OCI-LY1 (cell line): ENCODE results near the gene SMARCA5.
A peak's percentile ranks its signal among the peaks of the same experiment; 100 is the strongest.

Experiments
- H2AFZ ChIP-seq: fragments of 200-600 bp; sonication (generic), shearing (Covaris generic); 2 replicates; pipeline ENCODE4 v1.6.0; 2014; ENCODE audit warnings: antibody characterized with exemption, mild to moderate bottlenecking, low read length
- H3F3A ChIP-seq: fragments of 200-600 bp; sonication (generic), shearing (Covaris generic); 2 replicates; pipeline ENCODE4 v1.6.0; 2014; ENCODE audit warnings: mild to moderate bottlenecking, antibody characterized with exemption, low read length, moderate library complexity; ENCODE audit not compliant: insufficient read depth
- H3K27ac ChIP-seq: fragments of 200-600 bp; sonication (generic); 2 replicates; pipeline ENCODE4 v1.5.1; 2014; ENCODE audit warnings: low read length, mixed run types, mild to moderate bottlenecking, low read depth; ENCODE audit not compliant: poor library complexity, severe bottlenecking
- H3K27me3 ChIP-seq: fragments of 200-600 bp; sonication (generic); 2 replicates; pipeline ENCODE4 v1.6.0; 2014; ENCODE audit warnings: antibody characterized with exemption, mild to moderate bottlenecking, low read length, moderate library complexity; ENCODE audit not compliant: insufficient read depth
- H3K36me3 ChIP-seq: fragments of 200-600 bp; sonication (generic); 2 replicates; pipeline ENCODE4 v1.6.1; 2014; ENCODE audit warnings: mild to moderate bottlenecking, antibody characterized with exemption, low read length, moderate library complexity, mixed read lengths; ENCODE audit not compliant: insufficient read depth
- H3K4me1 ChIP-seq: fragments of 200-600 bp; sonication (generic); 2 replicates; pipeline ENCODE4 v1.5.1; 2014; ENCODE audit warnings: mild to moderate bottlenecking, low read length, moderate library complexity; ENCODE audit not compliant: insufficient read depth, severe bottlenecking
- H3K4me2 ChIP-seq: fragments of 200-600 bp; sonication (generic), shearing (Covaris generic); 2 replicates; pipeline ENCODE4 v1.6.1; 2014; ENCODE audit warnings: low read length
- H3K4me3 ChIP-seq: fragments of 200-600 bp; sonication (generic); 2 replicates; pipeline ENCODE4 v1.5.1; 2014; ENCODE audit warnings: low read length, low read depth, mild to moderate bottlenecking, mixed read lengths; ENCODE audit not compliant: poor library complexity, severe bottlenecking
- H3K79me2 ChIP-seq: fragments of 200-600 bp; shearing (Covaris generic); 2 replicates; pipeline ENCODE4 v1.6.1; 2016; ENCODE audit warnings: mixed run types, low read length, mixed read lengths; ENCODE audit not compliant: insufficient read depth
- H3K9ac ChIP-seq: fragments of 200-600 bp; sonication (generic), shearing (Covaris generic); 2 replicates; pipeline ENCODE4 v1.6.1; 2014; ENCODE audit warnings: mild to moderate bottlenecking, low read length, mixed read lengths
- H3K9me2 ChIP-seq: fragments of 200-600 bp; sonication (generic), shearing (Covaris generic); 2 replicates; pipeline ENCODE4 v1.6.1; 2014; ENCODE audit warnings: low read depth, mild to moderate bottlenecking, low read length, mixed read lengths
- H3K9me3 ChIP-seq: fragments of 200-600 bp; shearing (Covaris generic); 2 replicates; pipeline ENCODE4 v1.6.1; 2014; ENCODE audit warnings: low read length, mixed read lengths
- H4K20me1 ChIP-seq: fragments of 200-600 bp; sonication (generic), shearing (Covaris generic); 2 replicates; pipeline ENCODE4 v1.6.0; 2016; ENCODE audit warnings: mild to moderate bottlenecking, low read length; ENCODE audit not compliant: insufficient read depth
- EZH2 ChIP-seq: fragments of 200-600 bp; sonication (generic), shearing (Covaris generic); IDR thresholded peaks from 2 replicates; pipeline ENCODE4 v1.8.0; 2017; ENCODE audit warnings: borderline replicate concordance, mixed run types, mild to moderate bottlenecking, antibody characterized with exemption, low read length, moderate library complexity, mixed read lengths
- TF ChIP-seq, protein P1 (sequence below): fragments of 200-600 bp; sonication (generic), shearing (Covaris generic); IDR thresholded peaks from 2 replicates; pipeline ENCODE4 v1.5.1; 2017; ENCODE audit warnings: mild to moderate bottlenecking, antibody characterized with exemption, low read length, moderate library complexity, mixed read lengths

SMARCA5 gene

DNA sequence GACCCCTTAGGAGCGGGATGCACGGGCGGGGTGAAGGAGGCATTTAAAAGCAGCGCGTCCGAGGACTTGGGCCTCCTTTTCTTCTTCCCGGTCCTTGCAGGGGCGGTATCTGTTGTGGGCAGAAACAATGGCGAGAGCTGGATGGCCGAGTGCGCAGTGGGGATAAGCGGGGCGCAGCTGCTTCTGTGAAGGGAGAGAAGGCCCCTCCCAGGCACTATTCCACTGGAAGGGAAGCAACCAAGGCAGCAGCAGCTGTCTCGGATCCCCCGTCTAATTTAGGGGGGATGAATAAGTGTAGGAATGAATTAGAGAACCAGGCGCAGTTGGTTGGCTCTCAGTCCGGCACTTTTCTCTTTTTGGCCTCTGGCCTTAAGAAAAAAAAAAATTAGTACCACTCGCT, 995 bp downstream of the SMARCA5 start:
- peak overlapping the region; percentile 62 for H3K27ac ChIP-seq

DNA sequence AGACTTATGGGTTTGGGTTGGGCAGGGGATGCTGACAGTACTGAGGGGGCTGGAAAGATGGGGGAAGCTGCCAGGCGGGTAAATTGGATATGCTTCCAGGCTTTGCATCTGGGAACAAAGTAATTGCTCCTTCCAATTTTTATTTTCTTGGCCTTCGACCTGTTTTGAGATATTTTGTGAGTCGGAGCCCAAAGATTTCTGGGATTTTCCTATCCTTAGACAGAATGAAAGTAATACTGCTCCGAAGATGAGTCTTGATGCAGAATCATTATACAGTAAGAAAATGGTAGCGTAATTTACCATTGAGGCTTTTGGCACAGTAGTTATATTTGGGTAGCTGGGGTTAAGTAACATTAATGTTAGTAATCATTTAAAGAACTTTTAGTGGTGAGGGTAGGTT, 1.4 kb downstream of the SMARCA5 start:
- H4K20me1 ChIP-seq: peaks cover 7% of the 10 kb centered on the region; the same call in 1 of the 2 replicates
- H3K27ac ChIP-seq: no peak overlapping the region
- no peaks in the 10 kb centered on the region for H3K27me3 ChIP-seq
- H3K4me2 ChIP-seq: peak overlapping the region; percentile 95
- peaks cover 38% of the 10 kb centered on the region for H3K36me3 ChIP-seq
- H3F3A ChIP-seq: no peaks in the 10 kb centered on the region
- peak overlapping the region; percentile 93 for H3K4me3 ChIP-seq
- peaks cover 59% of the 10 kb centered on the region for H3K79me2 ChIP-seq
- H3K9ac ChIP-seq: peak overlapping the region; percentile 81
- peaks cover 23% of the 10 kb centered on the region for H3K4me1 ChIP-seq
- no peaks in the 10 kb centered on the region for H3K9me2 ChIP-seq
- no peak overlapping the region for H2AFZ ChIP-seq
- TF ChIP-seq, protein P1, sequence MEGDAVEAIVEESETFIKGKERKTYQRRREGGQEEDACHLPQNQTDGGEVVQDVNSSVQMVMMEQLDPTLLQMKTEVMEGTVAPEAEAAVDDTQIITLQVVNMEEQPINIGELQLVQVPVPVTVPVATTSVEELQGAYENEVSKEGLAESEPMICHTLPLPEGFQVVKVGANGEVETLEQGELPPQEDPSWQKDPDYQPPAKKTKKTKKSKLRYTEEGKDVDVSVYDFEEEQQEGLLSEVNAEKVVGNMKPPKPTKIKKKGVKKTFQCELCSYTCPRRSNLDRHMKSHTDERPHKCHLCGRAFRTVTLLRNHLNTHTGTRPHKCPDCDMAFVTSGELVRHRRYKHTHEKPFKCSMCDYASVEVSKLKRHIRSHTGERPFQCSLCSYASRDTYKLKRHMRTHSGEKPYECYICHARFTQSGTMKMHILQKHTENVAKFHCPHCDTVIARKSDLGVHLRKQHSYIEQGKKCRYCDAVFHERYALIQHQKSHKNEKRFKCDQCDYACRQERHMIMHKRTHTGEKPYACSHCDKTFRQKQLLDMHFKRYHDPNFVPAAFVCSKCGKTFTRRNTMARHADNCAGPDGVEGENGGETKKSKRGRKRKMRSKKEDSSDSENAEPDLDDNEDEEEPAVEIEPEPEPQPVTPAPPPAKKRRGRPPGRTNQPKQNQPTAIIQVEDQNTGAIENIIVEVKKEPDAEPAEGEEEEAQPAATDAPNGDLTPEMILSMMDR: no peak
- TF ChIP-seq EZH2: no peak
- H3K9me3 ChIP-seq: no peaks in the 10 kb centered on the region

More for the DNA sequence above, 995 bp downstream of the SMARCA5 start:
- TF ChIP-seq, protein P1: no peak
- no peak for TF ChIP-seq EZH2
- H3K9me3 ChIP-seq: no peaks in the 10 kb centered on the region
- H3K9ac ChIP-seq: peak overlapping the region; percentile 81
- peaks cover 34% of the 10 kb centered on the region for H3K36me3 ChIP-seq
- no peaks in the 10 kb centered on the region for H3K9me2 ChIP-seq
- no peaks in the 10 kb centered on the region for H3F3A ChIP-seq
- no peaks in the 10 kb centered on the region for H3K27me3 ChIP-seq
- H3K79me2 ChIP-seq: peaks cover 55% of the 10 kb centered on the region
- peaks cover 7% of the 10 kb centered on the region; the same call in 1 of the 2 replicates for H4K20me1 ChIP-seq
- H3K4me3 ChIP-seq: peak overlapping the region; percentile 93
- H2AFZ ChIP-seq: no peak overlapping the region
- peaks cover 23% of the 10 kb centered on the region for H3K4me1 ChIP-seq
- H3K4me2 ChIP-seq: peak overlapping the region; percentile 95

DNA sequence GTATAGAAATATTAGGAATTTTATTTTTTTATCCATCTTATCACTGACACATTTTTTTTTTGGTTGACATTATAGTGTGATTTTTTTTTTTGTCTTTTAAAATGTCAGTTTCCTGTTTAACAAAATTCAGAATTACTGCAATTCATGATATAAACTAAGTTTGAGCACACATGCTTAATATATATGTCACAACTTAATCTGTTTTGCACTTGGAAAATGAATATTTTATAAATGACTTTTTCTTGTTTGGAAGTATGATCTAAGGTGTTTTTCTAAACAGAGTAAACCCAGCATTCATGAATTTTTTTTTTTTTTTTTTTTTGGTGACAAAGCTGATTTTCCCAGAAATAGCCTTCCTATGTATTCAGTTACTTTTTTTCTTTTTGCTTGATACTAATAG, 2.4 kb downstream of the SMARCA5 start:
- Histone ChIP-seq H3K4me3 (peak overlapping the region; percentile 93), H3K27ac (no peak overlapping the region), H4K20me1 (peaks cover 7% of the 10 kb centered on the region; the same call in 1 of the 2 replicates), H3K79me2 (peaks cover 63% of the 10 kb centered on the region), H3K9ac (peak overlapping the region; percentile 81; the same call in 1 of the 2 replicates), H3F3A (no peaks in the 10 kb centered on the region), H3K9me2 (no peaks in the 10 kb centered on the region), H2AFZ (no peak overlapping the region), H3K4me2 (peak overlapping the region; percentile 95), H3K27me3 (no peaks in the 10 kb centered on the region), H3K36me3 (peaks cover 48% of the 10 kb centered on the region), H3K4me1 (peaks cover 23% of the 10 kb centered on the region), H3K9me3 (no peaks in the 10 kb centered on the region)
- TF ChIP-seq, protein P1: no peak
- TF ChIP-seq EZH2: no peak
